ENCODE measurements around the gene ADCY1. TPM values are rescaled to one million over a fixed set of nuclear protein-coding genes. Genes with fewer than 3 reads are reported as not detected.

The ADCY1 gene
- total RNA-seq, 1 donor = under 0.01 TPM

DNA sequence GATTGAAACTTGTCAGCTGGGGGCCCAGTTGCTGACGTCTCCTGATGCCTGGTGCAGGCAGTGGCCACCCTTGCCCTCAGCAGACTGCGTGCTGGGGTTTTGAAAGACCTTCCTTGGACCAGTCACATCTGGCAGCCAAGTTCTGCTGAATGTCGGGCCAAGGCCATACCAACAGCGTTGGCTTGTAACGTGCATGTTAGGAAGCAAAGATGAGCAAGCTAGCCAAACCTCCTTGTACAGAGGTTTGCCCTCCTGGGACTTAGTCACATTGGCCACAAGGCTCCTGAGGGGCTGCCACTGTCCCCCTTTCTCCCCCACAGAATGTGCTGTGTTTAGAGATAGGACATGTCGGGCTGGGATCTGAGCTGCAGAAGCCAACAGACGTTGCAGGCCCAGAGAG lies 49.0 kb downstream of the ADCY1 start:
- no peak overlapping the region for H3K4me3 ChIP-seq (ENCODE audit: low read depth, low read length)
- TF ChIP-seq, protein P1, sequence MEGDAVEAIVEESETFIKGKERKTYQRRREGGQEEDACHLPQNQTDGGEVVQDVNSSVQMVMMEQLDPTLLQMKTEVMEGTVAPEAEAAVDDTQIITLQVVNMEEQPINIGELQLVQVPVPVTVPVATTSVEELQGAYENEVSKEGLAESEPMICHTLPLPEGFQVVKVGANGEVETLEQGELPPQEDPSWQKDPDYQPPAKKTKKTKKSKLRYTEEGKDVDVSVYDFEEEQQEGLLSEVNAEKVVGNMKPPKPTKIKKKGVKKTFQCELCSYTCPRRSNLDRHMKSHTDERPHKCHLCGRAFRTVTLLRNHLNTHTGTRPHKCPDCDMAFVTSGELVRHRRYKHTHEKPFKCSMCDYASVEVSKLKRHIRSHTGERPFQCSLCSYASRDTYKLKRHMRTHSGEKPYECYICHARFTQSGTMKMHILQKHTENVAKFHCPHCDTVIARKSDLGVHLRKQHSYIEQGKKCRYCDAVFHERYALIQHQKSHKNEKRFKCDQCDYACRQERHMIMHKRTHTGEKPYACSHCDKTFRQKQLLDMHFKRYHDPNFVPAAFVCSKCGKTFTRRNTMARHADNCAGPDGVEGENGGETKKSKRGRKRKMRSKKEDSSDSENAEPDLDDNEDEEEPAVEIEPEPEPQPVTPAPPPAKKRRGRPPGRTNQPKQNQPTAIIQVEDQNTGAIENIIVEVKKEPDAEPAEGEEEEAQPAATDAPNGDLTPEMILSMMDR (IDR thresholded peaks at IDR 0.05; ENCODE audit: insufficient read depth, low read depth, low read length) = no peak
- no peak for DNase-seq (ENCODE audit: low read depth)

DNA sequence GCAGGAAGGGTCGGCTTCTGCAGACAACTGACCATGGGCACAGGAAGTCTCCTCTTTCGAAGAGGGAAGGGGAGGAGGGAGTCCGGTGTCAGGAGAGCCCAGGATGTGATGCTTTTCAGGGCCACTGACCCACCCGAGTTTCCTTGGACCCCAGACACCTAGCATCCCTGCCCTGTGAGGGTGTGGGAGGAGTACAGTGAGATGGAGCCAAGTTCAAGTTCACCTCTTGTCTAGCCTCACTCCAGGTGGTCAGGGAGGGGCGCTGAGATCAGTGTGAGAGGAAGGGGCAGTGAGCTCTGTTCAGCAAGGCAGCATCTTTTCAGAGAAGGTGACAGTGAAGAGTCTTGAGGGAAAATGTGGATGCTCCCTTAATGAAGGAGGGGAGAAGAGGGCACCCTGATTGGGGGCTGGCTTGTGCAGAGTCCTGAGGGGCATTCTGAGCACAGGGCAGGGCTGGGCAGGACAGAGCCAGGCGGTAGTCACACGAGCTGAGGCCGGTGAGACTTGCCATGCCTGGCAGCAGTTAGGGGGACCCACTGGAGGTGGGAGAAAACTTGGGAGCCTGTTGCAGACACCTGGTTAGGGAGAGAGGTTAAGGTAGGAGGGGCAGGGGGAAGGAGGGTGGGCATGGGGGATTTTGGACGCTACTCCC lies 49.7 kb downstream of the ADCY1 start:
- DNase-seq (ENCODE audit: low read depth) = no peak
- TF ChIP-seq, protein P1 (IDR thresholded peaks at IDR 0.05; ENCODE audit: insufficient read depth, low read depth, low read length) = no peak
- H3K4me3 ChIP-seq (ENCODE audit: low read depth, low read length) = no peak overlapping the region

DNA sequence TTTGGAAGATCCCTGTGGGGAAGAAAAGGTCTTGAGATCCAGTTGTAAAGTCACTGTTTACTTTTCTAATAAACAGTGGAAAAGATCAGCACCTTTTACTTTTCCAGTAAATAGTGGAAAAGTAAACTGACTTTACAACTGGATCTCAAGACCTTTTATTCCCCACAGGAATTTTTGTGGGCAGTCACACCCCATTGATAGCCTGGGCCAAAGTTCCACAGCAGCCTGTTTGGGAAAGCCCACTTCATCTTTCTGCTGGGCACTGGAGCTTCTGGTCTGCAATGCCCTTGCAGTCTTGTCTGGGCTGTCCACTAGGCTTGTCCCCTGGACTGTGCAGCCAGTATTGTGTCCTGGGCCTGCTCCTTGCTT lies 50.2 kb downstream of the ADCY1 start:
- TF ChIP-seq, protein P1 (IDR thresholded peaks at IDR 0.05; ENCODE audit: insufficient read depth, low read depth, low read length) = no peak
- H3K4me3 ChIP-seq (ENCODE audit: low read depth, low read length) = no peak overlapping the region
- peak; percentile 58 for DNase-seq (ENCODE audit: low read depth)

DNA sequence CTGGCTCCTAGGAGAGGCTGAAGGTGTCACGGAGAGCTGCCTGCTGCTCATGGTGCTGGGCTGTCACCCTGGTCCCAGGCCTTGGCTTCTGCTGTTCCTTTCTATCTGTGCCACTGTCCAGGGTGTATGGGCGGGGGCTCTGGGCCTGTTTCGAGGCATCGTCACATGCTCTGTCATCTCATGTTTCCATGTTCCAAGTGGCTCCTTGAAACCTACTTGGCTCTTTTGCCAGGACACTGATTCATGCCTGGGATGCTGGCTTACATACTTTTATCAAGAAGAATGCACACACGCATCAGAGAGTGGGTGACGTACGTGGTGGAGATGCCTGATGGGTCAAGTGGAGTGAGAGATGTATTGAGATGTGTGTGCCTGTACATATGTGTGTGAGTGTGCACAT lies 50.9 kb downstream of the ADCY1 start:
- no peak overlapping the region for H3K4me3 ChIP-seq (ENCODE audit: low read depth, low read length)
- TF ChIP-seq, protein P1 (IDR thresholded peaks at IDR 0.05; ENCODE audit: insufficient read depth, low read depth, low read length) = no peak
- peak; percentile 28 for DNase-seq (ENCODE audit: low read depth)

DNA sequence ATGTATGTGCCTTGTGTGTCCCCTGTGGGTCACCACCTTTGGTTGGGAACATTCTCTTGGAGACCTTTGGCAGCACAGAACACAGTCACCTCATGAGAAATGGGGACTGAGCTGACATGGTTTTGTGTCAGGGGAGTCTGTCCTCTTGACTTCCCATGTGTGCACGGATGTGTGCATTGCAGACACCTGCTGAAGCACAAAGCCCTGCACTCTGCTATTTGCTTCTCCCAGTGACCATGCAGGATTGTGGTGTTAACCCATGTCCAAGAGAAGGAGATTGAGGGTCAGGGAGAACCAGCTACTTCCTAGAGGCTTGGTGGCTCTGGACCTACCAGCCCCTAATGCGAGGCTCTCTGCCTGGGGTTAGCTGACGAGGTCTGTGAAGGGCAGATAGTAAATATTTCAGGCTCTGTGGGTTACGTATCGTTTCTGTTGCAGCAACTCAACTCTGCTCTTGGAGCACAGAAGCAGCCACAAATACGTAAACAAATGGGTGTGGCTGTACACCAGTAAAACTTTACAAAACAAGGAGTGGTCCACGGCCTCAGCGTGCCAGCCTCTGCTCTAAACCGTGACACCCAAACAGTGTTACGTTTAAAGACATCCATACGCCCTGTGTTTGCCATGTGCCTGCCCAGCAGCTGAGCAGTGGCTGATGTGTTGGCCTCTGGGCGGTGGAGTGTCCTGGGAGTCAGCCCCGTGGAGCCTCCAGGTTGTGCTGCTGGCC lies 51.7 kb downstream of the ADCY1 start:
- H3K4me3 ChIP-seq (ENCODE audit: low read depth, low read length) = no peak overlapping the region
- peak; percentile 81 for DNase-seq (ENCODE audit: low read depth)
- TF ChIP-seq, protein P1 (IDR thresholded peaks at IDR 0.05; ENCODE audit: insufficient read depth, low read depth, low read length) = no peak

DNA sequence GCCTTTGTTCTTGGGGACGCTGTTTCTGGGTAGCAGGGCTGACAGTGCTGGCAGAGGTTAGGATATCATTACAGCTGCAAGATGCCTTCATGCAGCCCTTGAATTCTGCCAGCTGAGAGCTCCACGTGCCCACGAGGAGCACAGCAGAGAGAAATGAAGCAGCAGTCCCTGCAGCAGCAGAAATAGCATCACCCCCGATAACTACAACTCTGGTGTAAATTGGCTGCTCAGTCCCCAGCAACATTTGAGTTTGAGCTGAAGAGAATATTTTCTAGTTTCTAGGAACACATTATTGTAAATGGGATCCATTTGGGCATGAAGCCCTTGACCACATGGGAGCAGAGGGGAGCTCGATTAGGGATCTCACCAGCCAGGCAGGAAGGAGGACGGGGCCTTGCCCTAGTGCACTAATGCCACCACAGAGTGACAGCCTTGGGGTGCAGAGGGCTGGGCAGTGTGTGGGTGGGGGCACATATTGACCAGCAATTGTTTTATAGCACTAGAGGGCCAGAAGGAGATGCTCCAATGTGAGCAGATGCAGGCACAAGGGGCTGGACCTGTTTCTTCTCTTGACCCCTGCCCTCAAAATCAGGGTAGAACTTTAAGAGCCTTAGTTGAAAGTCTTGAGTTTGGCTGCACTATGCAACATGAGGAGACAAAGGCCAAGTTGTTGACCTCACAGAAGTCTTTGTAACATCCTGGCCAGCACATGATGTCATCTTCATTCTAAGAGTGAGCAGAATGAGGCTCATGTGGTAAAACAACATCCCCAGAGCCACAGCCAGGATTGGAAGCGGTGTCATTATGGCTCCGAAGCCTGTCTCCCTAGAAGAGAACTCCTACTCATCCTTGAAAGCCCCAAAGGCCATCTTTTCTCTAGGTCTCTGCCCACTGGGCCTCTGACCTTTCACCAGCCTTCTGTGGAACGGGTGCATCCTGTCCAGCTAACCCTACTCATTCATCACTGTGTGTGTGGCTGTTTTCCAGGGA lies 52.6 kb downstream of the ADCY1 start:
- DNase-seq (ENCODE audit: low read depth) = peak; percentile 8
- TF ChIP-seq, protein P1 (IDR thresholded peaks at IDR 0.05; ENCODE audit: insufficient read depth, low read depth, low read length) = no peak
- H3K4me3 ChIP-seq (ENCODE audit: low read depth, low read length) = no peak overlapping the region
